NK-92 (cell line): Measurements from ENCODE around the gene OR12D2.
"Not testable (repeated sequence)": the region's sequence is repeated elsewhere in the genome, so short reads cannot be mapped to it uniquely, and the experiment has no call there.

ENCODE experiments used
- DNase-seq: peaks from one replicate; lab custom pipeline; 2025; ENCODE audit not compliant: unreplicated experiment; lab: John Stamatoyannopoulos, UW

The OR12D2 gene, protein sequence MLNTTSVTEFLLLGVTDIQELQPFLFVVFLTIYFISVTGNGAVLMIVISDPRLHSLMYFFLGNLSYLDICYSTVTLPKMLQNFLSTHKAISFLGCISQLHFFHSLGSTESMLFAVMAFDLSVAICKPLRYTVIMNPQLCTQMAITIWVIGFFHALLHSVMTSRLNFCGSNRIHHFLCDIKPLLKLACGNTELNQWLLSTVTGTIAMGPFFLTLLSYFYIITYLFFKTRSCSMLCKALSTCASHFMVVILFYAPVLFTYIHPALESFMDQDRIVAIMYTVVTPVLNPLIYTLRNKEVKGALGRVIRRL

GRCh38 chr6:29395331-29395730 lies at the start of gene OR12D2:
OR12D2 (plus strand) TSS chr6:29395631; CDS start chr6:29396700, 1,069 bp downstream.
- no peak for DNase-seq

GRCh38 chr6:29349348-29349747 lies 46.1 kb upstream of the OR12D2 start:
- DNase-seq = not testable (repeated sequence)

GRCh38 chr6:29354980-29355379 lies 40.5 kb upstream of the OR12D2 start:
- DNase-seq = no peak

DNA sequence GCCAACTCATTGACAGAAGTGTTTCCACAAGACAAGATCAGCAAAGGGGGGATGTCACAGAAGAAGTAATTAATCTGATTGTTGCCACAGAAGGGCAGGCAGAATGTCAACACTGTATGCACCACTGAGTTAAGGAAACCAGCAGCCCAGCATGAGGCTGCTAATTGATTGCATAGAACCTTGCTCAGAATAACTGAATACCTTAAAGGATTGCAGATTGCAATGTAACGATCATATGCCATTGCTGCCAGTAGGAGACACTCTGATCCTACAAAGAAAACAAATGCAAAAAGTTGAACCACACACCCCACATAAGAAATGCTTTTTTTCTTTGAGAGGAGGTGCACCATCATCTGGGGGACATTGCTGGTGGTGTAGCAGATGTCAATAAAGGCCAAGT lies 39.8 kb upstream of the OR12D2 start:
- no peak for DNase-seq

DNA sequence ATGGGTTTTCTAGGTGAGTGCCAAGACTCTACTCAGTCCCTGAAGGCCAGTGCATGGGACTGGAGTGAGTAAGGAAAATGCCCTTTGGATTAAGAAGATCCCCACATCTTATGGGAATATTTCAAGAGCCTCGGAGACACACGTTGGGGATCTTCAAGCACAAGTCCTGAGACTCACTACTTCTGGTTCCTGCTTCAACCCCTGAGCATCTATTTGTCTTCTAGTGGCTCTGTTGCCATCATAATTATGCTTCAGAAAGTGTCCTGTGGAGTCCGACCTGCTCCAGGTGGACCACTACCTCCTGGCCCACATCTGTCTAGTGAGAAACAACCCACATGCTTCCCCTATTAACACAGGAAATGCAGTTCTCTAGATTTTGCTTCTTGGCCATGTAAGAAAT lies 26.7 kb upstream of the OR12D2 start, which contains the start of gene OR5V1:
OR5V1 (minus strand) TSS at position 101 of the 400 bp plus-strand sequence. CDS start 12,670 bp downstream, outside the sequence.
- no peak for DNase-seq

DNA sequence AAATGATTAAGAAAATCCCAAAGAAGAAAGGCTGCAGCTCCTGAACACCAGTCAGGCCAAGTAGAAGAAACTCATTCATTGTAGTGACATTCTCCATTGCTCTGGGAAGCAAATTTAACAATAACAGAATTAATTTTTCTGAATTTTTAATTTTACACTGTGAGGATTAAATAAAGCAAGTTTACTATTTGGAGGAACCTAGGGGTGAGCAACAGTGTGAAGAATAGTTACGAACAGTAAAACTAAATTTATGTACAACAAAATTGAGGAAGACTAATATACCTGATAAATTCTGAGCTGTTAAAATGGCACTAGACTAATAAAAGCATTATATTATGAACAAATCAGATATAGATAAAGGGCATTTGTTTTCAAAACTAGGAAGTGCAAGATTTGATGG lies 20.2 kb upstream of the OR12D2 start, which contains the start of gene OR12D3:
OR12D3 (minus strand) TSS at position 101 of the 400 bp plus-strand sequence; CDS start at position 97, 4 bp downstream.
- no peak for DNase-seq

DNA sequence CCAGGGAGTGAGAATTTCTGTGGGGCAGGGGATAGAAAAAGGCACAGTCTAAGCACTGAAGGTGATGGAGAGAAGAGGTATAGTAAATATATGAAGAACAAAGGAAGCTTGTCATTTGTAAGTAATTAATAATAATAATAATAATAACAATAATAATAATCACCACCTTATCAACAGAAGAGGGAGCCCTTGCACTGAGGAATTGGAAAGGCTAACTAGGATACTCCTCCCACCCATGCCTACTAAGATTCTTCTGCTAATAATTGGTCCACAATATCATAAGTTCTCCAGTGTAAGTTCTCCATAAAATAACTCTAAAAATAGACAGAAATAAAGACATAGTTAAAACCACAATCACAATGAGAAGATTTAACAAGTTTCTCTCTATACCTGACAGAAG lies 19.4 kb upstream of the OR12D2 start:
- DNase-seq = no peak

- no peak for DNase-seq
These were observed 6.9 kb upstream of the OR12D2 start for GRCh38 chr6:29388533-29388932.

DNA sequence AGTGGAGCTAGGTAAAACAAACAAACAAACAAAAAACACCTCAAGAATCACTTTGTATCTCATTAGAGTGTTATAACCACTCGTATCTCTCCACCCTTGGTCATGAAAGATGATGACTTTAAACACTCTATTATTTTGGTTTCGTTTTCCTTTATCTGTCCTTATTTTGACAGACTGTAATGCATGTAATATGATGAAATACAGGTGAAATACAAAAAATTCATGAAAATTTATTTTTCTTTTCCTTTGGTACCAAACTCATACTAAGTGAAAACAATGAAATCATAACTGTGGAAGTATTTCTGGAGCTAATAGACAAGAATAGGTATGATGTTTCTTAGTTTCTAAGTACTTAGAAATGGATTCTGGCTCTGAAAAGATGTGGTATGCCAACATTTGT lies 4.1 kb downstream of the OR12D2 start:
- DNase-seq = no peak

DNA sequence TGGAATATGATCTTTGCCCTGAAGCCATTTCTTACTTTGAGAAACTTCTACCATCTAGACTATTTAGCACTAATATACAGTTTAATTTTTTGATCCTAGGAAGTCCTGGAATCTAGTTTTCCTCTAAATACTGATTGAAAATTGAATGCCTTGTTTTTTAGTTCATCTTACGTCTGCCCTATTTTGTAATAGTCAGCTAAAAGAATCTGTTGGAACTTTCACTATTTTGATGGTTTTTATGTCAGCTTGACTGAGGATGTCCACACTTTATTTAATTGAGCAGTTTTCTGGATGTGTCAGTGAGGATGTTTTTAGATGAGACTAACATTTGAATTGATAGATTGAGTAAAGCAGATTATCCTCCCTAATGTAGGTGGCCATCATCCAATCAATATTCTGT lies 8.4 kb downstream of the OR12D2 start:
- no peak for DNase-seq

- DNase-seq = no peak
These were observed 19.2 kb downstream of the OR12D2 start, which contains the start of gene OR12D1 for GRCh38 chr6:29414588-29414987. OR12D1 (plus strand) TSS chr6:29414928.

- DNase-seq = no peak
These were observed 24.1 kb downstream of the OR12D2 start for GRCh38 chr6:29419516-29419915.

- DNase-seq = no peak
These were observed 28.7 kb downstream of the OR12D2 start for GRCh38 chr6:29424168-29424567.

DNA sequence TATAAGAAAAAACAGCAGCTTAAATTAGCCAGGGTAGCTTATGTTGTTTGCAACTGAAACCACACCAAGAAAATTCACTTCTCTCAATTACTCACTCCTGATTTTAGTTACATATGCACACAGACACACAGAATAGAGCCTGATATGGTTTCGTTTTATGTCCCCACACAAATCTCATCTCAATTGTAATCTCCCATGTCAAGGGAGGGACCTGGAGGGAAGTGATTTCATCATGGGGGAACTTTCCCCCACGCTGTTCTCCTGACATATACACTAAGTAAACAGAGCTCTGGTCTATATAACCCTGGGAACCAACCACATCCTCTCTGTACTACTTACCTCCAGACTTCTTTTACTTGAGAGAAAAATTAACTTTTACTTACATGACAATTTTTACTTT lies 29.1 kb downstream of the OR12D2 start:
- no peak for DNase-seq

- no peak for DNase-seq
These were observed 29.6 kb downstream of the OR12D2 start for GRCh38 chr6:29425075-29425474.

DNA sequence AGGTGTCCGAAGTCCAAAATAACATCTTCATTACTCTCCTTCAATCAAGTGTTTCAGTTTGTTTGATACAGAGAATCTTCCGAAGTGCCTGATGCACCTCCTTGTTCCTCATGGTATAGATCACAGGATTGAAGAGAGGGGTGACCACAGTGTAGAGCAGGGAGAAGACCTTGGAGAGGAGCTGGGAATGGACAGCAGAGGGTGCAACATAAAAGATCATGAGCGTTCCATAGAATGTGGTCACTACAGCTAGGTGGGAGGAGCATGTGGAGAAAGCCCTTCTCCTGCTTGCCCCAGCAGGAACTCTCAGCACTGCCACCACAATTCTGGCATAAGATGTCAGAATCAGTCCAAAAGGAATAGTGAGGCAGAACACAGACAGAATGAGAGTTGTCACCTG lies 31.2 kb downstream of the OR12D2 start:
- DNase-seq = no peak

GRCh38 chr6:29436730-29437129 lies 41.3 kb downstream of the OR12D2 start:
- not testable (repeated sequence) for DNase-seq

DNA sequence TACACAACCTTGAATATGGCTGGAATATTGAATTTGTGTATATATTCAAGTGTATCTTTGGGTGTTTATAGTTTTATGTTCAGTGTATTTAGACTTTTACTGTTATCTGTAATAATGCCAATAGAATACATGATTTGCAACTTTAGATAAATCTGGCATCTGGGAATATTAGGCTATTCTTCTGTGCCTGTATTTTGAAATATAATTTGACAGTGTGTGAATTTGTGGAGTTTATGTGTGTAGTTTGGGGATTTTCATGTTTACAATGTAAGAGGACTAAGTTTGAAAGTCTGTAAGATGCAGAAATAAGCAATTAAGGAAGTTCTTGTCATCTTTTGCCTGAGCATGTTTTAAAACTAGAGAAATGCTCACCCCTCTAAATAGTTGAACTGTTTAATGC lies 43.6 kb downstream of the OR12D2 start, which contains the start of gene OR10C1:
OR10C1 (plus strand) TSS at position 301 of the 400 bp plus-strand sequence. CDS start 710 bp downstream, outside the sequence.
- DNase-seq = no peak

DNA sequence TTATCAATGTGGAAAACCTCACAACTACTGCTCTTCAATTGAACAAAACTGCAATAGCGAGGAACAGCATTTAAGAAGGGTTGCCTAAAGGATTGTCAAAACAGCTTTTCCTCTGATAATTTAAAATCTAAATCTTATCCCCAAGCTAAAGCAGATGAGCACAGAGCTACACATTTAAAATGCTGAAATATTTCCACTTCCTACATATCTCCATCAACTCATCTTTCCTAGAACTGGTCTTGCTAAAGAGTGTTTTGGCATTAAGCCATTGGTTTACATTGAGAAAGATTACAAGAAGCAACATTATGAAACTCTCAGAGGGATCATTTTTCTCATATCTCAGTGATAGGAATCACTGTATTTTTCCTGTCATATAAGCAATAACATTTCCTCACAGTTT lies 47.3 kb downstream of the OR12D2 start:
- no peak for DNase-seq

DNA sequence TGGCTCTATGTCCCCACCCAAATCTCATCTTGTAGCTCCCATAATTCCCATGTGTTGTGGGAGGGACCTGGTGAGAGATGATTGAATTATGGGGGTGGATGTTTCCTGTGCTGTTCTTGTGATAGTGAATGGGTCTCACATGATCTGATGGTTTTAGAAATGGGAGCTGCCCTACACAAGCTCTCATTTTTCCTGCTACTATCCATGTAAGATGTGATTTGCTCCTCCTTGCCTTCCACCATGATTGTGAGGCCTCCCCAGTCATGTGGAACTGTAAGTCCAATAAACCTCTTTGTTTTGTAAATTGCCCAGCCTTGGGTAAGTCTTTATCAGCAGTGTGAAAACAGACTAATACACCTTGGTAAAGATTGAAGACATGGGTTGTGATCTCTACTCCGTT lies 48.6 kb downstream of the OR12D2 start:
- DNase-seq = not testable (repeated sequence)
